GM12872 (cell line): ENCODE results near the gene ZNF597.

Experiments used
- CTCF ChIP-seq: IDR thresholded peaks from 3 replicates; pipeline ENCODE4 v1.5.1; 2011; ENCODE audit warnings: low read depth, mild to moderate bottlenecking, low read length, moderate library complexity; ENCODE audit not compliant: insufficient read depth

ZNF597 gene

DNA sequence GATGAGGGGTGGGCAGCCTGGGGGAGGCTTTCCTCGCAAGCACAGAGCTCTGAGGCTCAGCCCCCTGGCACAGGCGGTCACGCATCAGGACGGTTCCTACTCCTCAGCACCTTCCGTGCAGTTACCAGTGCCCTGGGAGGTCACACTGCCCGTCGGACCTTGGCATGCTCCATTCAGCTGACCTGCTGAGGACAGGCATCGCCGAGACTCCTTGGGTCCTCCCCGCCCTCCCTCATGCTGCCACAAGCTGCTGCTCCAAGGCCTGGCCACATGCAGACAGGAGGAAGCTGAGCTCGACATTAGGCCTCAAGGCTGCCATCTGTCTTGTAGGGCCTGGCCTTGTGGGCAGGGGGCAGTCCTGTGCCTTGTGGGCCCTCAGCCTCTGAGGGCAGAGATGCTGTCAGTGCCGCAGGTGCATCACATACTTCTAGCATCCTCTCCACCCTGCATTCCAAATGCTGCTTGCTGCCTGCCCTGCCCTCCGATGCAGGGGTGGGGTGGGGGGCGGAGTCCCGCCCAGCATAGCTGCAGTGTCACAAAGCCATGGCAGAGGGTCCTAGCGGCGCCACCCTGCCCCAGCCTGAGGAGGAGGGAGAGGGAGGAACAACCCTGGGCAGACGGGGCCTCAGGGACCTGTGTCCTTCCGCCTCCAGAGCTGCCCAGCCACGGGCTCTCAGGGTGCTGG, 42.7 kb upstream of the ZNF597 start:
- TF ChIP-seq CTCF: 0 out of 3 replicates have a peak, but pooled peaks have one; percentile 11

GRCh38 chr16:3485097-3485745, 41.9 kb upstream of the ZNF597 start:
- no peak for TF ChIP-seq CTCF

DNA sequence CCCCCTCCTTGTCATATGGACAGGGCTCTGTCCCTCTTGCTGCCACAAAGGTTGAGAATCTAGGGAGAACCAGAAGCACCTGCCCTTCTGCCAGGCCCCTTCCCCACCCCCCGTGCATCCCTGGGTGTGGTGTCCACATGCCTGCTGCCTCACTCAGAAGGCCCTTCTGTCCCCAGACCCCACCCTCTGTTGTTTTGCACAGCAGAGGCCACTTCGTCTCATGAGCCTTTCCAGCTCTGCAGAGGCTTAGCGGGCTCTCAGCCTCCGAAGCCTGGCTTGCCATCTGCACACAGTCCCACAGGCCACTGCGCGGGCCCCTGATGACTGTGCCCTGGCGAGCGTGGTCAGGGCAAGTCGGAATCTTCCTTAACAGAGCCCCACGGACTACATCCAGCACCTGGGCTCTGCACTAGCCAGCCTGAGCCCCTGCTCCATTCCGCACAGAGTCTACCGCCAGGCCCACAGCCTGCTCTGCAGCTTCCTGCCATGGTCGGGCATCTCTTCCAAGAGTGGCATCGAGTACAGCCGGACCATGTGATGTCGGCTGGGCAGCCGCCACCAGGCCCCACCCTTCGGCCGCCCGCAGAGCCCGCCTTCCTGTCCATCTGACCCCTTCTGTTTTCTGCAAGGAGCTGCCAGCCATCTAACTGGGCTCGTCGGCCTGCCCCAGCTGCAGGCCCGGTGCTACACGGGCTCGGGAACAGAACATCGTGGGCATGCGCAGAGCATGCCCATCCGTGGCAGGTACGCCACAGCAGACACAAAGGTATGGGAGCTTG, 41.2 kb upstream of the ZNF597 start:
- TF ChIP-seq CTCF: no peak

DNA sequence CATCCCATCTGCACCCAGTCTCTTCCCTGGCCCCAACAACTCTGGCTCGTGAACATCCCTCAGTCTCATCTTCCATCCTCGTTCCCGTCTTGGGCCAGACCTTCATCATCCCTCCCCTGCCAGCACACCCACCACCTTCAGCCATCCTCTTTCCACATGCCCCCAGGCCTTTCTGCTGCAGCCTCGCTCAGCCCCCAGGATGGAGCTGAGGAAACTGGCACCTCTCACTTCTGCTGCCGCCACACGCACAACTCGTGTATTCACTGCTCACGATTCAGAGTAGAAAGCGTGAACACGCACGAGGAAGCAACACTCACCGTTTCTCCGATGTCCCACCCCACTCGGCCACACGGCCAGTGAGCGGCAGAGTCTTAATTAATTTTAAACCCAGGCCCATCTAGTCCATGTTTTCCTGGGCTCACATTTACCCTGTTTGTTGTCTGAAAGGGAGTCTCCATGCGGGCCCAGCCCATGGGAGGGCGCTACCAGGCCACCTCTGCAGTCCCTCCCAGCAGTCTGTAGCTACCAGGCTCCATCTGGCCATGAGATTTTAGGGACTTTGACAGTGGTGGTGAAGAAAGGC, 39.4 kb upstream of the ZNF597 start:
- no peak for TF ChIP-seq CTCF

- TF ChIP-seq CTCF: no peak
Measured at GRCh38 chr16:3481696-3482658, 38.7 kb upstream of the ZNF597 start.

DNA sequence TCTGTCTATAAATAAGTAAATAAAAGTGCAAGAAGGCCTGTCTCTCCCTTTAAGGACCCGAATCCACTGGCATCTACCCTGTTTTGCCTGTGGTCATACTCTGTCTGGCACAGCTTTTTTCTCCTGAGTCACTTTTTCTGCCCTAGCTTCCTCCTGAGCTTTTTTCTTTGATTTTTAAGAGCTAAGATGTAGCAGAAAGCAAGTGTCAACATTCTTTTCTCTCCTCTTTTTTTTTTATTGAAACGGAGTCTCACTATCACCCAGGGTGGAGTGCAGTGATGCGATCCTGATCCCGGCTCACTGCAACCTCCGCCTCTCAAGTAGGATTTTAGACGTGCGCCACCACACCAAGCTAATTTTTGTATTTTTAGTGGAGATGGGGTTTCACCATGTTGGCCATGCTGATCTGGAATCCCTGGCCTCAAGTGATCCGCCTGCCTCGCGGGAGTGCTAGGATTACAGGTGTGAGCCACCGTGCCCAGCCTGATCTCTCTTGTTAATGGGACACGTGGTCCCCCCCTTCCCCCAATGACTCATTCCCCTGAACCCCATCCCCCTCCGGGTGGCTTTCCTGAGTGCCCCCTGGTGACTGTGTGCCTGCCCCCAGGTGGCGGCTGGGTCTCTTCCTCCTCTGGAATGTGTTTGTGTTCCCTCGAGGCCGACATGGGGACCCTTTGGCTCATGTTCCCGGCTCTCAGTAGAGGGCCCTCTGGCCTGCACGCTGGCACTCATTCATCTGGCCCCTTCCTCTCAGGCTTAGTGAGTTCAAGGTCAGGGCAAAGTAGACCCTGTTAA, 37.8 kb upstream of the ZNF597 start:
- TF ChIP-seq CTCF: no peak
